B cell (primary cell): ENCODE data around the gene FBXW4. TPM values are rescaled to one million over a fixed set of nuclear protein-coding genes. Genes with fewer than 3 reads are reported as not detected.

Experiments used
- ATAC-seq: fragments of 200-7000 bp; cut with Tn5 transposase; one replicate; pipeline ENCODE4 v1.10.0; 2021; ENCODE audit warnings: low read depth, mild to moderate bottlenecking, moderate number of reproducible peaks, moderate library complexity
- CTCF ChIA-PET: fragments of 350-600 bp; sonication (Branson Sonifier 250); formaldehyde crosslinking; loops from one replicate; lab custom pipeline; 2021; ENCODE audit warnings: antibody characterized with exemption, inconsistent platforms; lab: Charles Lee
- POLR2A ChIA-PET: fragments of 350-600 bp; sonication (Branson Sonifier 250); formaldehyde crosslinking; loops from one replicate; lab custom pipeline; 2021; ENCODE audit warnings: antibody characterized with exemption; lab: Charles Lee
- DNase-seq: peaks from one replicate; pipeline ENCODE4 v3.0.0; 2013
- H2AFZ ChIP-seq: 2 replicates; pipeline ENCODE4 v1.6.1; 2012; ENCODE audit warnings: mild to moderate bottlenecking, low read depth, low read length; ENCODE audit not compliant: insufficient read depth, poor library complexity, severe bottlenecking
- H3K27ac ChIP-seq, 2 donors: 1 replicate in 1 of 2; 2 replicates in 1 of 2; pipeline ENCODE4 v1.5.1; 2012 to 2013; ENCODE audit warnings: low read length in 2 of 2, mild to moderate bottlenecking in 2 of 2, moderate library complexity in 1 of 2
- H3K27me3 ChIP-seq, 4 experiments: fragments of 200-600 bp in 1 of 4; sonication (generic) in 1 of 4; replicated peaks in 1 of 4; 1 replicate in 2 of 4; 2 replicates in 2 of 4; pipeline versions ENCODE4 v1.6.1 to v1.7.0; 2013 to 2016; ENCODE audit warnings: low read length in 3 of 4, mild to moderate bottlenecking in 2 of 4, mixed read lengths in 1 of 4, moderate library complexity in 1 of 4; ENCODE audit not compliant: insufficient read depth in 4 of 4, control insufficient read depth in 3 of 4; ENCODE audit errors: control extremely low read depth in 1 of 4
- H3K36me3 ChIP-seq, 2 experiments: replicated peaks in 1 of 2; 1 replicate in 1 of 2; 2 replicates in 1 of 2; pipeline versions ENCODE4 v1.6.1 to v1.7.1; 2013; ENCODE audit warnings: low read length in 1 of 2; ENCODE audit not compliant: insufficient read depth in 2 of 2, control insufficient read depth in 1 of 2; ENCODE audit errors: control extremely low read depth in 1 of 2, extremely low read depth in 1 of 2
- H3K4me1 ChIP-seq, 2 donors: fragments of 200-600 bp in 1 of 2; sonication (generic) in 1 of 2; 1 replicate in 1 of 2; 2 replicates in 1 of 2; pipeline versions ENCODE4 v1.5.1 to v1.6.1; 2013 to 2017; ENCODE audit warnings: low read length in 2 of 2; ENCODE audit not compliant: control insufficient read depth in 2 of 2, insufficient read depth in 2 of 2
- H3K4me2 ChIP-seq: replicated peaks from 2 replicates; pipeline ENCODE3; 2012; ENCODE audit warnings: mild to moderate bottlenecking, low read depth, low read length; ENCODE audit not compliant: poor library complexity, severe bottlenecking
- H3K4me3 ChIP-seq, 5 experiments: fragments of 200-600 bp in 1 of 5; sonication (generic) in 1 of 5; 1 replicate in 3 of 5; 2 replicates in 2 of 5; pipeline versions ENCODE4 v1.5.1 to v1.7.0; 2011 to 2016; ENCODE audit warnings: low read length in 4 of 5, mild to moderate bottlenecking in 4 of 5, low read depth in 2 of 5, control low read depth in 1 of 5, moderate library complexity in 1 of 5; ENCODE audit not compliant: insufficient read depth in 1 of 5; ENCODE audit errors: control extremely low read depth in 1 of 5, extremely low read depth in 1 of 5
- H3K79me2 ChIP-seq: fragments of 200-600 bp; sonication (generic); one replicate; pipeline ENCODE4 v1.6.0; 2016; ENCODE audit warnings: low read length; ENCODE audit not compliant: control insufficient read depth, insufficient read depth
- H3K9ac ChIP-seq: fragments of 200-600 bp; sonication (generic); 2 replicates; pipeline ENCODE4 v1.6.1; 2017; ENCODE audit warnings: mild to moderate bottlenecking, low read length, moderate library complexity
- H3K9me3 ChIP-seq, 3 donors: one replicate each; pipeline versions ENCODE4 v1.6.1 to v1.7.1; 2013; ENCODE audit warnings: low read length in 2 of 3; ENCODE audit not compliant: control insufficient read depth in 2 of 3, insufficient read depth in 1 of 3; ENCODE audit errors: control extremely low read depth in 1 of 3
- H4K20me1 ChIP-seq: 2 replicates; pipeline ENCODE4 v1.6.0; 2012; ENCODE audit warnings: mild to moderate bottlenecking, low read length; ENCODE audit not compliant: insufficient read depth, control insufficient read depth, poor library complexity, severe bottlenecking
- H3K27ac Mint-ChIP-seq: one replicate; pipeline ENCODE4 v1.8.0; 2021; ENCODE audit warnings: mixed read lengths
- H3K27me3 Mint-ChIP-seq: one replicate; pipeline ENCODE4 v1.8.0; 2021; ENCODE audit warnings: mixed read lengths
- H3K4me1 Mint-ChIP-seq: one replicate; pipeline ENCODE4 v1.8.0; 2021; ENCODE audit warnings: mixed read lengths
- H3K4me3 Mint-ChIP-seq: one replicate; pipeline ENCODE4 v1.8.0; 2021; ENCODE audit warnings: mixed read lengths
- H3K9me3 Mint-ChIP-seq: one replicate; pipeline ENCODE4 v1.8.0; 2022; ENCODE audit warnings: mixed read lengths; ENCODE audit not compliant: insufficient read depth
- EZH2 ChIP-seq: IDR thresholded peaks from 2 replicates; pipeline ENCODE4 v1.6.1; 2012; ENCODE audit warnings: borderline replicate concordance, low read depth, mild to moderate bottlenecking, moderate library complexity, low read length; ENCODE audit not compliant: insufficient read depth, poor library complexity, severe bottlenecking
- WGBS: methylation state at CpG from one replicate; pipeline ENCODE4 v1.1.5; 2013; ENCODE audit warnings: missing lambda C conversion rate; ENCODE audit not compliant: insufficient coverage; 5-methylcytosine and 5-hydroxymethylcytosine counted together
- intact Hi-C: fragments of 100-400 bp; cut with micrococcal nuclease; formaldehyde crosslinking; loops from one replicate; pipeline ENCODE4 v1.10.0; 2022
- polyA plus RNA-seq: library from polyadenylated mRNA; depleted of rRNA; stranded (reverse); fragments of >200 nt; gene quantifications from 2 replicates; pipeline ENCODE4 v1.2.3, GENCODE V29; 2012
- total RNA-seq, 2 donors: library from RNA; stranded (reverse); fragments of 120-200 nt in 1 of 2; gene quantifications; 1 replicate in 1 of 2; 2 replicates in 1 of 2; pipeline versions ENCODE4 v1.2.3 to v1.2.4, GENCODE V29; 2013 to 2022
- TF ChIP-seq, protein P1 (sequence below): fragments of 200-600 bp; IDR thresholded peaks from one replicate; pipeline ENCODE4 v1.8.0; 2022; ENCODE audit warnings: antibody characterized with exemption, mild to moderate bottlenecking

The FBXW4 gene
- total and polyA plus RNA-seq, 2 donors (not counting 1 experiment from before 2014, with no cell fraction given): 72.9 to 99.6 TPM

DNA sequence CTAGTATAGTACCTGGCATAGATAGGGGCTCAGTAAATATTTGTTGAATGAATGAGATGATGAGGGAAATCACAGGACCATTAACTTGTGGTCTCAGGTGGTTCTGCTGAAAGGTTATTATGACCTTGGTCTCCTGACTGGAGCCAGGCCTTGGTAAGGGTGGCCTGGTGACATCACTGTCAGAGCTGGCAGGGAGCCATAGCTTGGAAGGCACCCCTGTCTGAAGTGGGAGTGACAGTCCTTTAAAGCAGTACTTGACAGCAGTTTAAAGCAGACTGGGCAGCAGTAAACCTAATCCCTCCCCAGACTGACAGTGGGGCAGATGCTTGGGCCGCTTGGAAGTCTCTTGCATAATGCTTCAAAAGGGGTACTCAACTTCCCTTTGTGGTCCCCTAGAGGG is 93.4 kb downstream of the FBXW4 start:
- H3K27me3 Mint-ChIP-seq: no peaks in the 10 kb centered on the region
- no peak overlapping the region for H3K27ac Mint-ChIP-seq
- no peak for DNase-seq
- no peaks in the 10 kb centered on the region for H3K4me1 Mint-ChIP-seq
- H3K4me1 ChIP-seq: no peaks in the 10 kb centered on the region
- H3K79me2 ChIP-seq: no peaks in the 10 kb centered on the region
- H3K27ac ChIP-seq: no peak overlapping the region
- H3K9me3 ChIP-seq: peaks cover 0 to 3% (median 0%) of the 10 kb centered on the region in 3 donors
- no peaks in the 10 kb centered on the region for H4K20me1 ChIP-seq
- ChIA-PET CTCF (interaction anchor here (0.6 to 3.5 kb wide), 3 partner anchors 180 to 1117 kb away, joined by 3 to 28 read pairs (median 4); no protein-coding TSS in a partner anchor), POLR2A (no interaction called here)
- H3K4me3 Mint-ChIP-seq: no peak overlapping the region
- H3K27me3 ChIP-seq: no peaks in the 10 kb centered on the region
- peaks cover 0 to 3% of the 10 kb centered on the region in 2 experiments for H3K36me3 ChIP-seq
- WGBS: 100% methylated on average over 1 of the region's 1 CpG
- H3K9ac ChIP-seq: no peak overlapping the region
- no peak for TF ChIP-seq EZH2
- TF ChIP-seq, protein P1, sequence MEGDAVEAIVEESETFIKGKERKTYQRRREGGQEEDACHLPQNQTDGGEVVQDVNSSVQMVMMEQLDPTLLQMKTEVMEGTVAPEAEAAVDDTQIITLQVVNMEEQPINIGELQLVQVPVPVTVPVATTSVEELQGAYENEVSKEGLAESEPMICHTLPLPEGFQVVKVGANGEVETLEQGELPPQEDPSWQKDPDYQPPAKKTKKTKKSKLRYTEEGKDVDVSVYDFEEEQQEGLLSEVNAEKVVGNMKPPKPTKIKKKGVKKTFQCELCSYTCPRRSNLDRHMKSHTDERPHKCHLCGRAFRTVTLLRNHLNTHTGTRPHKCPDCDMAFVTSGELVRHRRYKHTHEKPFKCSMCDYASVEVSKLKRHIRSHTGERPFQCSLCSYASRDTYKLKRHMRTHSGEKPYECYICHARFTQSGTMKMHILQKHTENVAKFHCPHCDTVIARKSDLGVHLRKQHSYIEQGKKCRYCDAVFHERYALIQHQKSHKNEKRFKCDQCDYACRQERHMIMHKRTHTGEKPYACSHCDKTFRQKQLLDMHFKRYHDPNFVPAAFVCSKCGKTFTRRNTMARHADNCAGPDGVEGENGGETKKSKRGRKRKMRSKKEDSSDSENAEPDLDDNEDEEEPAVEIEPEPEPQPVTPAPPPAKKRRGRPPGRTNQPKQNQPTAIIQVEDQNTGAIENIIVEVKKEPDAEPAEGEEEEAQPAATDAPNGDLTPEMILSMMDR: no peak
- no peak overlapping the region for H3K4me2 ChIP-seq
- no peak overlapping the region for H2AFZ ChIP-seq
- intact Hi-C loops: no loop called here
- no peak for ATAC-seq
- H3K9me3 Mint-ChIP-seq: no peaks in the 10 kb centered on the region
- H3K4me3 ChIP-seq: no peak overlapping the region

GRCh38 chr10:101597091-101597900 is 97.7 kb downstream of the FBXW4 start:
- CTCF ChIA-PET: interaction anchor here (0.6 kb wide), 1 partner anchor 303 kb away, joined by 3 read pairs; no protein-coding TSS in a partner anchor
- Histone ChIP-seq H3K4me3 (no peak overlapping the region), H3K36me3 (no peaks in the 10 kb centered on the region), H3K79me2 (no peaks in the 10 kb centered on the region), H3K27me3 (no peaks in the 10 kb centered on the region), H3K4me2 (no peak overlapping the region), H3K9ac (no peak overlapping the region), H4K20me1 (no peaks in the 10 kb centered on the region), H3K27ac (no peak overlapping the region), H3K9me3 (no peaks in the 10 kb centered on the region), H3K4me1 (no peaks in the 10 kb centered on the region), H2AFZ (no peak overlapping the region)
- no peaks in the 10 kb centered on the region for H3K27me3 Mint-ChIP-seq
- H3K4me3 Mint-ChIP-seq: no peak overlapping the region
- ATAC-seq (no peak), DNase-seq (no peak)
- TF ChIP-seq EZH2: no peak
- intact Hi-C loops: no loop called here
- no peaks in the 10 kb centered on the region for H3K4me1 Mint-ChIP-seq
- H3K27ac Mint-ChIP-seq: peak overlapping the region; percentile 17
- no peaks in the 10 kb centered on the region for H3K9me3 Mint-ChIP-seq
- POLR2A ChIA-PET: no interaction called here
- 98% methylated on average over 9 of the region's 14 CpGs for WGBS
